HEK293 (cell line): Measurements from ENCODE around the gene PARD3.

ENCODE experiments used
- KLF10 ChIP-seq: fragments of 450-650 bp; IDR thresholded peaks from 2 replicates; pipeline ENCODE4 v1.5.1; 2018; ENCODE audit warnings: missing biosample characterization, mild to moderate bottlenecking, missing genetic modification characterization
- SP2 ChIP-seq: fragments of 450-650 bp; formaldehyde crosslinking; IDR thresholded peaks from 2 replicates; pipeline ENCODE4 v1.5.1; 2016; ENCODE audit warnings: missing biosample characterization, missing genetic modification characterization
- TRIM28 ChIP-seq: IDR thresholded peaks from 2 replicates; pipeline ENCODE4 v1.6.1; 2011; ENCODE audit warnings: low read length, control low read depth, borderline replicate concordance
- ZFP41 ChIP-seq: fragments of 450-650 bp; formaldehyde crosslinking; IDR thresholded peaks from 2 replicates; pipeline ENCODE4 v1.5.1; 2016; ENCODE audit warnings: missing biosample characterization, missing genetic modification characterization, borderline replicate concordance
- ZNF10 ChIP-seq: fragments of 450-650 bp; formaldehyde crosslinking; IDR thresholded peaks from 2 replicates; pipeline ENCODE4 v1.5.1; 2017; ENCODE audit warnings: missing biosample characterization, missing genetic modification characterization
- ZNF24 ChIP-seq: fragments of 450-650 bp; formaldehyde crosslinking; IDR thresholded peaks from 2 replicates; pipeline ENCODE4 v1.5.1; 2016; ENCODE audit warnings: missing biosample characterization, missing genetic modification characterization
- ZNF394 ChIP-seq: fragments of 450-650 bp; formaldehyde crosslinking; IDR thresholded peaks from 2 replicates; pipeline ENCODE4 v1.5.1; 2016; ENCODE audit warnings: missing biosample characterization, missing genetic modification characterization, mild to moderate bottlenecking, moderate library complexity, borderline replicate concordance
- ZNF791 ChIP-seq: fragments of 450-650 bp; formaldehyde crosslinking; IDR thresholded peaks from 2 replicates; pipeline ENCODE4 v1.5.1; 2016; ENCODE audit warnings: missing biosample characterization, missing genetic modification characterization
- ZSCAN4 ChIP-seq: fragments of 450-650 bp; formaldehyde crosslinking; IDR thresholded peaks from 2 replicates; pipeline ENCODE4 v1.5.1; 2017; ENCODE audit warnings: missing biosample characterization, missing genetic modification characterization
- TF ChIP-seq, protein P1 (sequence below): fragments of 450-650 bp; formaldehyde crosslinking; IDR thresholded peaks from 2 replicates; pipeline ENCODE4 v1.5.1; 2016; ENCODE audit warnings: missing biosample characterization, missing genetic modification characterization
- TF ChIP-seq, protein P2 (sequence below): IDR thresholded peaks from 2 replicates; pipeline ENCODE4 v1.6.1; 2011; ENCODE audit warnings: mild to moderate bottlenecking, low read depth, low read length, borderline replicate concordance

DNA sequence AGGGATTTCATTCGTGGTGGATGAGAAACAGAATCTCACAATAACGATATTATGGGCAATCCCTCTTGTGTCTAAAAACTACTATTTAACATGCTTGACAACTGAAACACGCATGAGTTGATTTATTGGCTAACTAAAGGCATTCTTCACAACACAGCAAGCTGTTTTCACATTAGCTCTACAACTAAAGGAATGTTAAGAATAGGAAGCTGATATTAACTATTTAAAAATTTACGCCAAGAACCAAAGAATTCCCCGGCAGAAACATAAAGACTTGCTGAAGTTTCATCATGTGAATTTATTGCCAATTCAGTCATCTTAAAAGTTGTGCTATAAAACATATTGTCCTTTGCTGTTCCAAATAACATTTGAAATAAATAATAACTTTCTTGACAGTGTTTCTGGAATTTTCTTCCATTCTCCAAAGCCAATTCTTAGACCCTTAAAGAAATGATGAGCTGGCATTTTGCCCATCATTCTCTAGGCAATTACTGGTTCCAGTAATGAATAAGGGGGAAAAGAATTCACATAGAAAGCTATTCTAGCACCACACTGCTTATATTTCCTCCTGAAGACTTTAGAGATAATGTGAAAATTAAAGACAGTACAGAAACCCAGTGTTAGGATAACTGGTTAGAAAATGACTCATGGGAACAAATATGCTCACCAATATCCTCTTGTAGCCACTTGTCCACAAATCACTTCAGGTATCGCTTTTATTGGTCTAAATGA, 233.1 kb downstream of the PARD3 start:
- TF ChIP-seq TRIM28 (no peak), ZNF394 (tag by site-specific recombination) (no peak), KLF10 (tag by site-specific recombination) (no peak), ZNF10 (no peak), ZSCAN4 (tag by site-specific recombination) (no peak), SP2 (tag by site-specific recombination) (no peak), ZFP41 (tag by site-specific recombination) (no peak), ZNF24 (tag by site-specific recombination) (no peak), ZNF791 (tag by site-specific recombination) (no peak)
- TF ChIP-seq, protein P1, sequence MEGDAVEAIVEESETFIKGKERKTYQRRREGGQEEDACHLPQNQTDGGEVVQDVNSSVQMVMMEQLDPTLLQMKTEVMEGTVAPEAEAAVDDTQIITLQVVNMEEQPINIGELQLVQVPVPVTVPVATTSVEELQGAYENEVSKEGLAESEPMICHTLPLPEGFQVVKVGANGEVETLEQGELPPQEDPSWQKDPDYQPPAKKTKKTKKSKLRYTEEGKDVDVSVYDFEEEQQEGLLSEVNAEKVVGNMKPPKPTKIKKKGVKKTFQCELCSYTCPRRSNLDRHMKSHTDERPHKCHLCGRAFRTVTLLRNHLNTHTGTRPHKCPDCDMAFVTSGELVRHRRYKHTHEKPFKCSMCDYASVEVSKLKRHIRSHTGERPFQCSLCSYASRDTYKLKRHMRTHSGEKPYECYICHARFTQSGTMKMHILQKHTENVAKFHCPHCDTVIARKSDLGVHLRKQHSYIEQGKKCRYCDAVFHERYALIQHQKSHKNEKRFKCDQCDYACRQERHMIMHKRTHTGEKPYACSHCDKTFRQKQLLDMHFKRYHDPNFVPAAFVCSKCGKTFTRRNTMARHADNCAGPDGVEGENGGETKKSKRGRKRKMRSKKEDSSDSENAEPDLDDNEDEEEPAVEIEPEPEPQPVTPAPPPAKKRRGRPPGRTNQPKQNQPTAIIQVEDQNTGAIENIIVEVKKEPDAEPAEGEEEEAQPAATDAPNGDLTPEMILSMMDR (tag by site-specific recombination): no peak
- TF ChIP-seq, protein P2, sequence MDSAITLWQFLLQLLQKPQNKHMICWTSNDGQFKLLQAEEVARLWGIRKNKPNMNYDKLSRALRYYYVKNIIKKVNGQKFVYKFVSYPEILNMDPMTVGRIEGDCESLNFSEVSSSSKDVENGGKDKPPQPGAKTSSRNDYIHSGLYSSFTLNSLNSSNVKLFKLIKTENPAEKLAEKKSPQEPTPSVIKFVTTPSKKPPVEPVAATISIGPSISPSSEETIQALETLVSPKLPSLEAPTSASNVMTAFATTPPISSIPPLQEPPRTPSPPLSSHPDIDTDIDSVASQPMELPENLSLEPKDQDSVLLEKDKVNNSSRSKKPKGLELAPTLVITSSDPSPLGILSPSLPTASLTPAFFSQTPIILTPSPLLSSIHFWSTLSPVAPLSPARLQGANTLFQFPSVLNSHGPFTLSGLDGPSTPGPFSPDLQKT: no peak
